Measurements from ENCODE around the gene GALNT18.

DNA sequence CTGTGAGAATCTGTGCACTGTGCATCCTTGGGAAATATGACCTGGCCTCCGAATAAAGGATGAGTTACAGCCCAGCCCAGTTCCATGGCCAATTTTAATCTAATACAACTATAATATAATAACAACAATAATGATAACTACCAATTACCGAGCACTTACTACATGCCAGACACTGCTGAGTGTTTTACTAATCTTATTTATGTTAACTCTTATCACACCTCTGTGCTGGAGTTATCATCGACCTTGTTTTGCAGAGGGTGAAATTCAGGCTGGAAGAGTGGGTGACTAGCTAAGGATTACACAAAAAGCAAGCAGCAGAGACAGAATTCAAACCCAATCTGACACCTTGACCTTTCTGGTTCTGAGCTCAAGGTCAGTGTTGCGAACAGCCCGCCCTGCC, 83.9 kb downstream of the GALNT18 start:
- TF ChIP-seq, protein P1, sequence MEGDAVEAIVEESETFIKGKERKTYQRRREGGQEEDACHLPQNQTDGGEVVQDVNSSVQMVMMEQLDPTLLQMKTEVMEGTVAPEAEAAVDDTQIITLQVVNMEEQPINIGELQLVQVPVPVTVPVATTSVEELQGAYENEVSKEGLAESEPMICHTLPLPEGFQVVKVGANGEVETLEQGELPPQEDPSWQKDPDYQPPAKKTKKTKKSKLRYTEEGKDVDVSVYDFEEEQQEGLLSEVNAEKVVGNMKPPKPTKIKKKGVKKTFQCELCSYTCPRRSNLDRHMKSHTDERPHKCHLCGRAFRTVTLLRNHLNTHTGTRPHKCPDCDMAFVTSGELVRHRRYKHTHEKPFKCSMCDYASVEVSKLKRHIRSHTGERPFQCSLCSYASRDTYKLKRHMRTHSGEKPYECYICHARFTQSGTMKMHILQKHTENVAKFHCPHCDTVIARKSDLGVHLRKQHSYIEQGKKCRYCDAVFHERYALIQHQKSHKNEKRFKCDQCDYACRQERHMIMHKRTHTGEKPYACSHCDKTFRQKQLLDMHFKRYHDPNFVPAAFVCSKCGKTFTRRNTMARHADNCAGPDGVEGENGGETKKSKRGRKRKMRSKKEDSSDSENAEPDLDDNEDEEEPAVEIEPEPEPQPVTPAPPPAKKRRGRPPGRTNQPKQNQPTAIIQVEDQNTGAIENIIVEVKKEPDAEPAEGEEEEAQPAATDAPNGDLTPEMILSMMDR (IDR thresholded peaks at IDR 0.05), result no peak
- TF ChIP-seq POLR2A (IDR thresholded peaks at IDR 0.05), result no peak

All from right lobe of liver (tissue), 4 donors.